T47D (cell line): Measurements from ENCODE around the gene ST3GAL3.

Source experiments
- DNase-seq, 2 experiments: peaks; one replicate each; pipeline versions ENCODE4 v3.0.0 to v3.0.0-alpha.2; 2011 to 2012; ENCODE audit warnings: low read depth in 1 of 2, low spot score in 1 of 2
- JUND ChIP-seq: IDR thresholded peaks from 2 replicates; pipeline ENCODE4 v1.6.1; 2012; ENCODE audit warnings: low read depth
- in situ Hi-C: cut with HindIII; loops from 2 replicates; pipeline ENCODE4 v1.10.0; 2016; ENCODE audit warnings: low sequenced_read_pairs, low pct_unique_long_range_greater_than_20kb

ST3GAL3 gene

DNA sequence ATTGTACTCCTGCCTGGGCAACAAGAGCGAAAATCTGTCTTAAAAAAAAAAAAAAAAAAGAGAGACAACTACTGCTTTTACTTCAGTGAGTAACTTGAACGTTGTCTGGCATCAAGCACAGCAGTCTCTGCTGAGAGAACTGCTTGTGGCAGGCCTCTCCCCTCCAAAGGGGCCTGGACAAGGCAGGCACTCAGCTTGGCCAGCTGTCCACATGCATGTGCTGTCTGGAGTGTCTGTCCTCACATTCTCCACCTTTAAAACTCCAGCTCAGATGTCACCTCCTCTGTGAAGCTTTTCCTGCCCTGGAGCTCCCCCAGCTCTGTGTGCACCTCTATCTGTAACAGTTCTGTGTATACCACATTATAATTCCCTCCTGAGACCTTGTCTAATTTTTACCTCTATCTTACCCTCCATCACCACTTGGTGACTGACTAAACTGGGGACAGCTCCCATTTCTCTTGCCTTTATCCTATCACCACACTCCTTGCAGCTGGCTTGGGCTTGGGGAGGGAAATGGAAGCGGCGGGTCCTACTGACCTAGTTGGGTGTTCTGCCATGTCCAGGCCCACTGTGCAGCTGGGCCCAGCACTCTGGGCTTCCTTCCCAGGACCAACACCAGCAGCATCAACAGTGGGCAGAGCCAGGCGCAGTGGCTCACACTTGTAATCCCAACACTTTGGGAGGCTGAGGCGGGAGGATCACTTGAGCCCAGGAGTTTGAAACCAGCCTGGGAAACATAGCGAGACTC is 154.8 kb downstream of the ST3GAL3 start:
- no peak for TF ChIP-seq JUND
- DNase-seq, result no peak
- in situ Hi-C loops, result no loop called here

DNA sequence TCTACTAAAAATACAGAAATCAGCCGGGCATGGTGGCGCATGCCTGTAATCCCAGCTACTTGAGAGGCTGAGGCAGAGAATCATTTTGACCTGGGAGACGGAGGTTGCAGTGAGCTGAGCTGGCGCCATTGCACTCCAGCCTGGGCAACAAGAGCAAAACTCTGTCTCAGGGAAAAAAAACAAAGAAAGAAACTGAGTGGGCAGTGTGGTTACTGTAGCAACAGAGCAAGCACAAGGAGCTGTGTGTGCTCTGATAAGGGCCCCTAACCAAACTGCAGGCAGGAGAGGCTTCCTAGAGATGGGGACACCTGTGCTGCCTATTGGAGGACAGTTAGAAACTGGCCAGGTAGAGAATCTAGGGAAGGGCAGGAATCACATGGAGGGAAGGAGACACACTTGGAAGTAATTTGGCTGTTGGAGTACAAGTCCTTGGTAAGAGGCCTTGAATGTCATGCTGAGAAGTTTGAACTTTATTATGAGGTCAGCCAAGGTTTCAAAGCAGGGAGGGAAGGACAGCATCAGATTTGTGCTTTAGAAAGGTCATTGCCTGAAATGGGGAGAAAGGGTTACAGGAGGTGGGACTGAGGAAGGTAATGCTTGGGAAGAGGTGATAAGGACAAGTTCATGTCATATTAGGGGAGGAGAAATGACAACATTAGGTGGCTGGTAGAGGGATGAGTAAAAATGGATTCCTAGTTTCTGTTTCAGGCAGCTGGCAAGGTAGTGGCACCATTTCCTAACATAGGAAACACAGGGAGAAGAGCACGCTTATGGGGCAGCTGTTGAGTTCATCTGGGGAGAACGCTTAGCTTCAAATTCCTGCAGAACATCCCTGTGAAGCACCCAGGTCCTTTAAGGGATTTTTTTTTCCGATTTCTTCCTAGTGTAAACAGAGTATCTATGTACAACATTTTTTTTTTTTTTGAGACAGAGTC is 157.0 kb downstream of the ST3GAL3 start:
- DNase-seq, result no peak
- in situ Hi-C loops, result no loop called here

DNA sequence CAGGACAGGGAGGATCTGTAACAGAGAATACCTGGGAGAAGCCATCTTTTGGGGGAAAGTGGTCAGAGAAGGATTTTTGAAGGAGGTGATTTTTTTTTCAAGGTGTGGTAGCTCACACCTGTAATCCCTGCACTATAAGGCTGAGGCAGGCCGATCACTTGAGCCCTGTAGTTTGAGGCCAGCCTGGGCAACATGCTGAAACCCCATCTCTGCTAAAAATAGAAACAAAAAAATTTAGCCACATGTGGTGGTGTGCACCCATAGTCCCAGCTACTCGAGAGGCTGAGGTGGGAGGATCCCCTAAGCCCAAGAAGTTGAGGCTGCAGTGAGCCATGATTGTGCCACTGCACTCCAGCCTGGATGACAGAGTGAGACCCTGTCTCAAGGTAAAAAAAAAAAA is 158.9 kb downstream of the ST3GAL3 start:
- DNase-seq, result no peak
- in situ Hi-C loops, result no loop called here
- TF ChIP-seq JUND, result no peak

More for the DNA sequence above, 157.0 kb downstream of the ST3GAL3 start:
- no peak for TF ChIP-seq JUND

DNA sequence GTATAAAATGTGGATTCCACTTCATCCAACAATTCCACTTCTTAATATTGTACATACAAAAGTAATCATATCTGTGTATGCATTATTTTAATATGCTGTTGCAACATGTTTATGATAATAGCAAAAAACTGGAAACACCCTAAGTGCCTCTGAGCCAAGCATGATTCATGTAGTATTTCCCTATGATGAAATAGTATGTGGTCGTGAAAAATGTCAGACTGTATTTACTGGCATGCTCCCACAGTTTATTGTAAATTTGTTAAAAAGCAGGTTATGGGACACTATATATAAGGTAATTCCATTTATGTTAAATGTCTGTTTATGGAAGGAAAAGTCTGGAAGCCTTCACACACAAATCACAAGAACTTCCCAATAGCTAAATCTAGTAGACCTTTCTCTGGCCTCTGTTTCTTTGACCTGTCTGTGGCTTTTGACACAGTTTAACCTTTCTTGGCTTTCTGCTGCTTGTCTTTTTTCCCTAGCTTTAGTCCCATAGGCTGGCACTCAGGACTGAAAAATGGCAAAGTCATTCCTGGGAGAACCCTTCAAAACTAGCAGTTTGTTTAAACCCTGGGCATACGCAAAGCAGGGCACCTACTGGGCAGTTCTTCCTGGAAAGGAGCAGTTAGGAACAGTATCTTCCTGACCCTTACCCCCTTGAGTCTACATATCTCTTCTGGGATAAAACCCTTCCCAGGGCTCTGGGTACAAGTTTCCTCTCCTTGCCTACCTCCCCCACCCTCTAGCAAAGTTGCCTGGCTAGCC is 160.8 kb downstream of the ST3GAL3 start:
- in situ Hi-C loops, result no loop called here
- no peak for DNase-seq
- no peak for TF ChIP-seq JUND

DNA sequence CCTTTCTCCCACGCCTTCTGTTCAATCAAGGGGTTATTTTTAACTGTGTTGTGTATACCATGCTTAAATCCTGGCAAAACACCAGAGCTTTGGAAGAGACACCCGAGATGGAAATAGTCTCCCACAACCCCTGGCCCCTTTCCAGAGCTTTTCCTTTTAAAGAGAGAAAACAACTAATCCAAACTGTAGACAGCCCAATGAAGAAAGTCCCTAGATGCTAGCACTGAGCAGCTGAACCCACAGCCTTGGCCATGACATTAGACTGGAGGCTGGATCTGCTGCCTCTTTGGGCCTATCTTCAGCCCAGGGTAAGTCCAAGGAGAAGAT is 161.4 kb downstream of the ST3GAL3 start:
- no peak for TF ChIP-seq JUND
- DNase-seq, result no peak
- in situ Hi-C loops, result no loop called here

DNA sequence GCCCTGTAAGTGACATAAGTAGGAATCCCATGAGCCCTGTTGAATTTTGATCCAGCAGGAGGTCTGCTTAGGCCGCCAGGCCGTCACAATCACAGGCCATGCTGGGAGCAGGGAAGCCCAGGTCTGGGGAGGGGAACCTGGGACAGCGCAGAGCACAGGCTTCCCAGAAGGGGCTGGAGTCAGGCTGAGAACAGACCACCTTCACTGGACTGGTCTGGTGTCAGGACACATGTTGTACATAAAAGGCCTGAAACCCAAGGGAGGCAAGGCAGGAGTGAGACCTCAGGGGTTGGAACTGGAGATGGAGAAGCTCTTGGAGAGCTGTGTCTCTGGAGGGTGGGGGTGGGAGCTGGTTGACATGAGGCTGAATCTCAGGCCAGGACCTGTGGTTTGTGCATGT is 163.0 kb downstream of the ST3GAL3 start:
- in situ Hi-C loops, result no loop called here
- no peak for DNase-seq
- TF ChIP-seq JUND, result no peak

DNA sequence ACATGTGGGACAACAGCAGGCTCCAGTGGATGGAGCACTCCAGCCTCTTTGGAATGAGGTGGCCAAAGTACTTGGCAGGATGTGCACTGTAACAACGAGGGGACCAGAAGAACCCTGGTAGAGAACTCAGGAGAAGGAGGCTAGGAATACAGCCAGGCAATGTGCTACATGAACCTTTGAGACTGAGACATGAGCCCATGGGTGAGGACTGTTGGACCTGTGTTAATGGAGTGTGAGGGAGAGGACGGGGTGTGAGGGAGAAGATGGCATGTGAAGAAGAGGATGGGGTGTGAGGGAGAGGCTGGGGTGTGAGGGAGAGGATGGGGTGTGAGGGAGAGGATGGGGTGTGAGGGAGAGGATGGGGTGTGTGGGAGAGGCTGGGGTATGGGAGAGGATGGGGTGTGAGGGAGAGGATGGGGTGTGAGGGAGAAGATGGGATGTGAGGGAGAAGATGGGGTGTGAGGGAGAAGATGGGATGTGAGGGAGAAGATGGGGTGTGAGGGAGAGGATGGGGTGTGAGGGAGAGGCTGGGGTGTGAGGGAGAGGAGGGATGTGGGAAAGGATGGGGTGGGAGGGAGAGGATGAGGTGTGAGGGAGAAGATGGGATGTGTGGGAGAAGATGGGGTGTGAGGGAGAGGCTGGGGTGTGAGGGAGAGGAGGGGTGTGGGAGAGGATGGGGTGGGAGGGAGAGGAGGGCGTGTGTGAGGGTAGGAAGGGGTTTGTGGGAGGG is 164.0 kb downstream of the ST3GAL3 start:
- in situ Hi-C loops, result no loop called here
- DNase-seq, result no peak
- no peak for TF ChIP-seq JUND

DNA sequence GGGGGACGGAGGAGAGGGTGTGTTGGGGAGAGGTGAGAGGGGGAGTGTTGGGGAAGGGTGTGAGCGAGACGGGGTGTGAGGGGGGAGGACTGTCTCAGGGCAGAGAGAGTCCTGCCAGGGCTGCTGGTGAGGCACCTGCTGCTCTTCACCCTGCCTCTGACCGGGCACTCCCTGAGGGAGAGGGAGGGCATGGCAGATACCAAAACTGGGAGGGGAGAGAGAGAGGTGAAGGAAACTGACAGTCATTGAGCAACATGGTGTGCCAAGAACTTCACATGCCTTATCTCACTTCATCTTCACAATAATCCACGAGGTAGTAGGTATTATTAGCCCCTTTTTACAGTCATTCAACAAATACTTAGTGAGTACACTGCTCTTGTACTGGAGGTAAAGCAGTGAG is 164.9 kb downstream of the ST3GAL3 start:
- in situ Hi-C loops, result no loop called here

DNA sequence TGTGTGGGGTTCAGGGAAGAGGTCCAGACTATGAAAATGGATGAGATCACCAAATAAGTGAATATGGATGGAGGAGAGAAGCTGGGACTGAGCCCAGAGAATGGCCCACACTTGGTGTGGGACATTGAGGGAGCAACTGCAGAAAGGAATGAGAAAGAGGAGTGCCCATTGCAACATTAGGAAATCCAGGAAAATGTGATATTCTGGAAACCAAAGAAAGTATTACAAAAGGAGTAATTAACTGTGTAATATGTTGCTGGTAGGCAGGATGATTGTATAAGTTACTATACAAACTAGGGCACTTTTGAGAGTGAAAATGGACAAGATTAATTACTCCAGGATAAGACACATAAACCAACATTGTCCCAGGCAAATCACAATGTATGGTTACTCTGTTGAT is 166.5 kb downstream of the ST3GAL3 start:
- DNase-seq, result no peak
- in situ Hi-C loops, result no loop called here
- no peak for TF ChIP-seq JUND

More for the DNA sequence above, 164.9 kb downstream of the ST3GAL3 start:
- DNase-seq, result no peak
- no peak for TF ChIP-seq JUND

DNA sequence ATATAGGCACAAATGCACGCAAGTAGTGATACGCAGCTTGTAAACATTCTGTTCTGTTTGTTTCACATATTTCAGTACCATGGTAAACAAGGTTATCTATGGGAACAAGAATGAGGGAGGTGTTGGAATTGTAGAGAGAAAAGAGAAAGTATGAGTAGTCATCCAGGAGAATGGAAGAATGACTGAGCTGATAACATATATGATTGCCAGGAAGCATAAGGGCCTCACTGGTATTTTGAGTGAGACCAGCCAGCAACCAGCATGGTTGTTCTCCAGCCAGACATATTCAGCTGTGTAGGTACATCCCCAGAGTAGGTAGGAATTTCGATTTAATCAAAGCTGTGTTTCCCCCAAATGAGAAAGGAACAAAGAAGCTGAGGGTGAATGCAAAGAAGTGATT is 167.4 kb downstream of the ST3GAL3 start:
- no peak for TF ChIP-seq JUND
- in situ Hi-C loops, result no loop called here
- DNase-seq, result no peak

DNA sequence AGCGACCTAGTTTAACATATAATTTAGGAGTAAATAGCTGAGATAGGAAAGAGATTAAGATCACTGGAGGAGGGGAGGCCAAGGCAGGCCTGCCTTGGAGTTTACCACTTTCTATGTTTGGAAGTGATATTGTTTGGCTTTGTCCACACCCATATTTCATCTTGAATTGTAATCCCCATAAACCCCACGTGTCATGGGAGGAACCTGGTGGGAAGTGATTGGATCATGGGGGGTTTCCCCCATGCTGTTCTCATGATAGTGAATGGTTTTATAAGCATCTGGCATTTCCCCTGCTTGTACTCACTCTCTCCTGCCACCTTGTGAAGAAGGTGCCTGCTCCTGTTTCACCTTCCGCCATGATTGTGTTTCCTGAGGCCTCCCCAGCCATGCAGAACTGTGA is 168.0 kb downstream of the ST3GAL3 start:
- no peak for DNase-seq
- no peak for TF ChIP-seq JUND
- in situ Hi-C loops, result no loop called here

DNA sequence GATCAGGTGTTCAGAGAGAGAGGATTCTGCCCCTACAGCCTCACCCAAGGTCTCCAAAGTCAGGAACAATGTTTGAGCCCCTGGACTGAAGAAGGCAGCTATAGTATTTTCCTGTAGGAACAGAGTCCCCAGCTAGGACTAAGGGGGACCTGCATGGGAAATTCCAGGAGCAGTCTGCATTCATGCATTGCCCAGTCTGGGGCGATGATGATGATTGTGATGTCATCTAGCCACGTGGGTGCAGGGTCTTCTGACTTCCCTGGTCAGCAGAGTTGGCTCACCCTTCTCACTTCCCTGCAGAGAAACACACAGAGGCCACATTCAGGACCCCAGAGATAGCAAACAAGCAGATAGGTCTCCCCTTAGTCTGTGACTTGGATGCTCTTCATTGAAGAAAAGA is 169.8 kb downstream of the ST3GAL3 start:
- in situ Hi-C loops, result no loop called here
- DNase-seq, result no peak
- TF ChIP-seq JUND, result no peak
